DMS114 treated with DMSO at 0.1 percent for 48 hours (cell line): Measurements from ENCODE around the gene MED25.

ENCODE experiments used
- DNase-seq: peaks from one replicate; lab custom pipeline; 2025; ENCODE audit not compliant: unreplicated experiment; lab: John Stamatoyannopoulos, UW

MED25 gene

GRCh38 chr19:49840736-49841249 lies 22.7 kb downstream of the MED25 start:
- DNase-seq = no peak

GRCh38 chr19:49843265-49843664 lies 25.2 kb downstream of the MED25 start:
- no peak for DNase-seq

- no peak for DNase-seq
Measured at GRCh38 chr19:49844138-49845095, 26.3 kb downstream of the MED25 start.

GRCh38 chr19:49845414-49845813 lies 27.3 kb downstream of the MED25 start:
- DNase-seq = no peak

GRCh38 chr19:49846408-49846807 lies 28.3 kb downstream of the MED25 start:
- no peak for DNase-seq

GRCh38 chr19:49847731-49848696 lies 29.9 kb downstream of the MED25 start:
- no peak for DNase-seq

- DNase-seq = no peak
Measured at GRCh38 chr19:49848938-49849337, 30.8 kb downstream of the MED25 start.

GRCh38 chr19:49849433-49850220 lies 31.5 kb downstream of the MED25 start:
- DNase-seq = no peak

- DNase-seq = no peak
Measured at GRCh38 chr19:49850221-49850486, 32.1 kb downstream of the MED25 start.

GRCh38 chr19:49850487-49851342 lies 32.6 kb downstream of the MED25 start, which contains the start of gene PTOV1:
PTOV1 (plus strand) TSS chr19:49851159.
- DNase-seq = peak; percentile 77

GRCh38 chr19:49851456-49852259 lies 33.6 kb downstream of the MED25 start:
- no peak for DNase-seq

- DNase-seq = no peak
Measured at GRCh38 chr19:49852631-49853126, 34.6 kb downstream of the MED25 start.

GRCh38 chr19:49853852-49854377 lies 35.8 kb downstream of the MED25 start:
- DNase-seq = no peak

GRCh38 chr19:49854378-49855263 lies 36.5 kb downstream of the MED25 start:
- no peak for DNase-seq

- DNase-seq = no peak
Measured at GRCh38 chr19:49855277-49855675, 37.2 kb downstream of the MED25 start.

GRCh38 chr19:49855676-49856573 lies 37.8 kb downstream of the MED25 start:
- DNase-seq = no peak
